Glutamatergic neuron (in vitro differentiated cells): ENCODE results near the gene ELMOD1. TPM values are rescaled to one million over a fixed set of nuclear protein-coding genes. Genes with fewer than 3 reads are reported as not detected.

Experiments used
- DNase-seq: peaks from one replicate; pipeline ENCODE4 v3.0.0; 2022
- H3K27ac Mint-ChIP-seq: one replicate; pipeline ENCODE4 v1.8.0; 2020; ENCODE audit warnings: mild to moderate bottlenecking, mixed read lengths, inconsistent platforms; ENCODE audit not compliant: unreplicated experiment
- H3K27me3 Mint-ChIP-seq: one replicate; pipeline ENCODE4 v1.8.0; 2020; ENCODE audit warnings: mild to moderate bottlenecking, moderate library complexity, mixed read lengths, inconsistent platforms; ENCODE audit not compliant: unreplicated experiment
- H3K36me3 Mint-ChIP-seq: one replicate; pipeline ENCODE4 v1.8.0; 2020; ENCODE audit warnings: mild to moderate bottlenecking, mixed read lengths, inconsistent platforms; ENCODE audit not compliant: unreplicated experiment
- H3K4me1 Mint-ChIP-seq: one replicate; pipeline ENCODE4 v1.8.0; 2020; ENCODE audit warnings: mild to moderate bottlenecking, low read depth, mixed read lengths, inconsistent platforms; ENCODE audit not compliant: unreplicated experiment
- H3K4me3 Mint-ChIP-seq: one replicate; pipeline ENCODE4 v1.8.0; 2020; ENCODE audit warnings: mild to moderate bottlenecking, mixed read lengths, inconsistent platforms; ENCODE audit not compliant: unreplicated experiment
- H3K9me3 Mint-ChIP-seq: one replicate; pipeline ENCODE4 v1.8.0; 2020; ENCODE audit warnings: mild to moderate bottlenecking, moderate library complexity, mixed read lengths, inconsistent platforms; ENCODE audit not compliant: unreplicated experiment
- total RNA-seq: library from RNA; stranded (reverse); fragmentation: NEBNext Ultra II Directional; extraction: Animal tissue kit (Norgen Biotek cat#: 25700); gene quantifications from one replicate; pipeline ENCODE4 v1.2.1, GENCODE V29; 2021; ENCODE audit not compliant: unreplicated experiment
- TF ChIP-seq, protein P1 (sequence below): fragments of 200-600 bp; sonication (generic); IDR thresholded peaks from one replicate; pipeline ENCODE4 v1.5.0; 2021; ENCODE audit not compliant: partially characterized antibody, unreplicated experiment

The ELMOD1 gene
- total RNA-seq, 1 donor from 2014 or later = 0.81 TPM

DNA sequence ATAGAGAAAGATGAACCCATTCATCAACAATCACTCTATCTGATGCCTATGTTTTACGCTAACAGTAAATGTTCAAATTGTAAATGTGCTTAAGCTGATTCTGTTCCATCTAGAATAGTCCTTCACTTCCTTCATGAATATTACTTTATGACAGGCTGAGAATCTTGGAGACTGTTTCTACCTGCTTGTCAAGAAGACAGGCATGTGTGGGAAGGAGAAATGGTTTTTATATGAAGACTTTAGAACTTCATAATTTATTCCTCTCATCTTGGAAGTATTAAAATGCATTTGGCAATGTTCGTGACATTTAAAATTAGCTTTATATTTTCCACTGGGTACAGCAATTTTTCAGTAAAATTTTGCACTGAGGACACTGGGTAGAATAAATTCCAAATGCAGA, 41.0 kb downstream of the ELMOD1 start:
- Mint-ChIP-seq H3K36me3 (no peaks in the 10 kb centered on the region), H3K27ac (no peak overlapping the region), H3K9me3 (no peaks in the 10 kb centered on the region)

DNA sequence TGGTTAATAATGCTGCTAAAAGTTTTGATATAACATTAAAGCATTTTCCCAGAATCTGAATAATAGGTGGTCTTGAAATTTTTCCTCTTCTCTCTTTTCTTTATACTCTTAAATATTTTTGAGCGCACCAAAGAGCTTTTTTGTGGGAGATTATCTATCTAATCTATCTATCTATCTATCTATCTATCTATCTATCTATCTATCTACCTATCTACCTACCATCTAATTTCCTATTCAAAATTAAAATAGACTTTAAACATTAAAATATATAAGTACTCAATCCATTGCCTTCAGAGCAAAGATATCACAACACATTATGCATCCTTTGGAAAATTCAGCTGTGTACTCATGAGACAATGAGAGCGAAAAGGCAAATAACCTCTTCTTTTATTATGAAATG, 55.8 kb downstream of the ELMOD1 start:
- Mint-ChIP-seq H3K4me3 (no peak overlapping the region), H3K36me3 (no peaks in the 10 kb centered on the region), H3K27ac (no peak overlapping the region), H3K9me3 (no peaks in the 10 kb centered on the region), H3K27me3 (no peaks in the 10 kb centered on the region), H3K4me1 (peaks cover 3% of the 10 kb centered on the region)
- TF ChIP-seq, protein P1, sequence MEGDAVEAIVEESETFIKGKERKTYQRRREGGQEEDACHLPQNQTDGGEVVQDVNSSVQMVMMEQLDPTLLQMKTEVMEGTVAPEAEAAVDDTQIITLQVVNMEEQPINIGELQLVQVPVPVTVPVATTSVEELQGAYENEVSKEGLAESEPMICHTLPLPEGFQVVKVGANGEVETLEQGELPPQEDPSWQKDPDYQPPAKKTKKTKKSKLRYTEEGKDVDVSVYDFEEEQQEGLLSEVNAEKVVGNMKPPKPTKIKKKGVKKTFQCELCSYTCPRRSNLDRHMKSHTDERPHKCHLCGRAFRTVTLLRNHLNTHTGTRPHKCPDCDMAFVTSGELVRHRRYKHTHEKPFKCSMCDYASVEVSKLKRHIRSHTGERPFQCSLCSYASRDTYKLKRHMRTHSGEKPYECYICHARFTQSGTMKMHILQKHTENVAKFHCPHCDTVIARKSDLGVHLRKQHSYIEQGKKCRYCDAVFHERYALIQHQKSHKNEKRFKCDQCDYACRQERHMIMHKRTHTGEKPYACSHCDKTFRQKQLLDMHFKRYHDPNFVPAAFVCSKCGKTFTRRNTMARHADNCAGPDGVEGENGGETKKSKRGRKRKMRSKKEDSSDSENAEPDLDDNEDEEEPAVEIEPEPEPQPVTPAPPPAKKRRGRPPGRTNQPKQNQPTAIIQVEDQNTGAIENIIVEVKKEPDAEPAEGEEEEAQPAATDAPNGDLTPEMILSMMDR = no peak
- no peak for DNase-seq

More for the DNA sequence above, 41.0 kb downstream of the ELMOD1 start:
- no peak for DNase-seq
- TF ChIP-seq, protein P1 = no peak
- H3K4me3 Mint-ChIP-seq = no peak overlapping the region
- no peaks in the 10 kb centered on the region for H3K4me1 Mint-ChIP-seq
- H3K27me3 Mint-ChIP-seq = no peaks in the 10 kb centered on the region

DNA sequence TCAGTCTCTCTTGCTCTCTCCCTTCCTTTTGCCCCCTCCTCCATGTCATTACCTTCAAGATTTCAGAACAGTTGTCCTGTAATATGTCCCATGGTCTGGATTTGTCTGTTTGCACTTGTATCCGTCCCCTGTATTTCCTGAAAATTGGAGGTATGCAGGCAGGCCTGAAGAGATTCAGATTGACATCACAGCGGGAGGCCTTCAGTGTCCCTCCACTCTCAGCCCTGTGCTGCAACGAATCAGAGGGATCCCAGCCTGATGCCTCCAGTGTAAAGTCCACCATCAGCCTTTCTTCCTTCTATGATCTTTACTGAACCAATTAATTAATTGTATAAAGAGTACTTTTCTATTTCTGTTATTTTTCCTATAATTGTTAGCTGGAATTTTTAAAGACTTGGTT, 57.3 kb downstream of the ELMOD1 start:
- H3K36me3 Mint-ChIP-seq = no peaks in the 10 kb centered on the region
- no peak overlapping the region for H3K4me3 Mint-ChIP-seq
- TF ChIP-seq, protein P1 = no peak
- peaks cover 3% of the 10 kb centered on the region for H3K4me1 Mint-ChIP-seq
- no peak for DNase-seq
- no peaks in the 10 kb centered on the region for H3K27me3 Mint-ChIP-seq
- no peaks in the 10 kb centered on the region for H3K9me3 Mint-ChIP-seq
- H3K27ac Mint-ChIP-seq = no peak overlapping the region

DNA sequence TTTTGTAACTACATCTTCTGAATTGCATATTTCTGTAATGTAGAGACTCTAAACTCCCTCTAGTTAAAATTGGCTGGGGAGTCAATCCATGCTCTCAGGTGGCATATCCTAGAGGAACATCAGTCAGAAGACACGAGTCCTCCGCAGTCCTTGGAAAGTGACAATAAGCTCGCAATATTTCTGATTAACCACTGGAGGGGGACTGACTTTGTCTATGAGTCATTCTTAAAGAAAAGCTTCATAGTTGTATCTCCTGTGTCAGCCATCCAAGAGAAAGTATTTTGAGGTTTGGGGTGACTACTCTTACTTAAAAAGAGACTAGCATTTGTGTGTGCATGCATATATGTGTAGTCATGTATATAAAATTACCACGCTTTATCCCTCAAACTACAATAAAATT, 60.7 kb downstream of the ELMOD1 start:
- no peaks in the 10 kb centered on the region for H3K27me3 Mint-ChIP-seq
- no peak for DNase-seq
- TF ChIP-seq, protein P1 = no peak
- no peaks in the 10 kb centered on the region for H3K9me3 Mint-ChIP-seq
- no peaks in the 10 kb centered on the region for H3K36me3 Mint-ChIP-seq
- H3K4me3 Mint-ChIP-seq = no peak overlapping the region
- H3K4me1 Mint-ChIP-seq = peaks cover 3% of the 10 kb centered on the region
- H3K27ac Mint-ChIP-seq = no peak overlapping the region

DNA sequence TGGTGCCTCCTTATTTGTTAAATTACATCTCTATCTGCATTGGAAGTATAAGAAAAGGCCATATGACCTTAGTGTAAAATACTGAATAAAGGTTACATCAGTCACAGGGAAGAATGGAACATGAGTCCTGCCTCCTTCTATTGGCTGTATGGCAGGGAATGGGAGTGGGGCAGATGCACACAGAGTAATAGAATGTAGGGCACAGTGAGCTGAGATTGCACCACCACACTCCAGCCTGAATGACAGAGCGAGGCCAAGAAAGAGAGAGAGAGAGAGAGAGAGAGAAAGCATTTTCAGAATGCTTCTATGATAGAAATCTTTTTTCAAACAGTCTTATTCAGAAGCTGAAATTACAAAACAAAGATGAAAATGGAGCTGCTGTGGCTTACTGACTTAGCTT, 62.1 kb downstream of the ELMOD1 start:
- Mint-ChIP-seq H3K4me1 (peaks cover 2% of the 10 kb centered on the region), H3K4me3 (no peak overlapping the region), H3K27ac (no peak overlapping the region), H3K36me3 (no peaks in the 10 kb centered on the region), H3K27me3 (no peaks in the 10 kb centered on the region), H3K9me3 (no peaks in the 10 kb centered on the region)
- DNase-seq = no peak
- TF ChIP-seq, protein P1 = no peak
